GM12873 (cell line): ENCODE data around the gene RNF157.

Experiments
- CTCF ChIP-seq: IDR thresholded peaks from 2 replicates; pipeline ENCODE4 v1.5.1; 2012; ENCODE audit warnings: low read depth, mild to moderate bottlenecking, moderate library complexity, low read length, control low read depth; ENCODE audit not compliant: insufficient read depth; ENCODE audit errors: missing control alignments

The RNF157 gene

GRCh38 chr17:76219670-76220383, 20.5 kb downstream of the RNF157 start:
- TF ChIP-seq CTCF = no peak

- no peak for TF ChIP-seq CTCF
Observed at GRCh38 chr17:76217081-76217480, 23.2 kb downstream of the RNF157 start.

GRCh38 chr17:76213491-76213890, 26.8 kb downstream of the RNF157 start:
- no peak for TF ChIP-seq CTCF

- no peak for TF ChIP-seq CTCF
Observed at GRCh38 chr17:76208120-76208519, 32.2 kb downstream of the RNF157 start.

- no peak for TF ChIP-seq CTCF
Observed at GRCh38 chr17:76207275-76208059, 32.8 kb downstream of the RNF157 start.

- TF ChIP-seq CTCF = no peak
Observed at GRCh38 chr17:76204277-76204676, 36.0 kb downstream of the RNF157 start.

GRCh38 chr17:76200354-76200753, 39.9 kb downstream of the RNF157 start:
- TF ChIP-seq CTCF = no peak
